SK-N-SH treated with all-trans-retinoic acid at 6 μM for 48 hours (cell line): ENCODE measurements around the gene PTP4A2.
A peak's percentile ranks its signal among the peaks of the same experiment; 100 is the strongest.

Experiments
- ATAC-seq: fragments of 200-7000 bp; cut with Tn5 transposase; 3 replicates; pipeline ENCODE4 v1.9.1; 2020; ENCODE audit warnings: mild to moderate bottlenecking, moderate library complexity
- ARNTL ChIP-seq: fragments of 450-650 bp; formaldehyde crosslinking; IDR thresholded peaks from 2 replicates; pipeline ENCODE4 v1.5.0; 2020; ENCODE audit warnings: low read depth, mild to moderate bottlenecking, moderate library complexity, borderline replicate concordance
- BACH2 ChIP-seq: fragments of 250-450 bp; sonication (Bioruptor Pico); IDR thresholded peaks from 2 replicates; pipeline ENCODE4 v1.9.0; 2021; ENCODE audit warnings: mild to moderate bottlenecking, borderline replicate concordance
- CSDC2 ChIP-seq: fragments of 250-450 bp; sonication (Bioruptor Pico); IDR thresholded peaks from 2 replicates; pipeline ENCODE4 v1.5.0; 2020; ENCODE audit warnings: mild to moderate bottlenecking, moderate library complexity
- ESRRG ChIP-seq: fragments of 250-450 bp; sonication (Bioruptor Pico); IDR thresholded peaks from 2 replicates; pipeline ENCODE4 v1.6.1; 2021; ENCODE audit warnings: mild to moderate bottlenecking
- GLIS3 ChIP-seq: fragments of 250-450 bp; sonication (Bioruptor Pico); IDR thresholded peaks from 2 replicates; pipeline ENCODE4 v1.5.0; 2020; ENCODE audit warnings: mild to moderate bottlenecking, moderate library complexity
- ISL1 ChIP-seq: fragments of 250-450 bp; sonication (Bioruptor Pico); IDR thresholded peaks from 2 replicates; pipeline ENCODE4 v2.1.2; 2022; ENCODE audit warnings: mild to moderate bottlenecking, moderate library complexity
- PPARA ChIP-seq: fragments of 250-450 bp; sonication (Bioruptor Pico); IDR thresholded peaks from 2 replicates; pipeline ENCODE4 v1.5.0; 2020; ENCODE audit warnings: mild to moderate bottlenecking, borderline replicate concordance
- RARB ChIP-seq: fragments of 250-450 bp; sonication (Bioruptor Pico); IDR thresholded peaks from 2 replicates; pipeline ENCODE4 v1.8.0; 2021; ENCODE audit warnings: mild to moderate bottlenecking, moderate library complexity
- SNAI2 ChIP-seq: fragments of 250-450 bp; sonication (Bioruptor Pico); IDR thresholded peaks from 2 replicates; pipeline ENCODE4 v1.5.0; 2020; ENCODE audit warnings: mild to moderate bottlenecking, moderate library complexity
- TCF4 ChIP-seq: fragments of 250-450 bp; sonication (Bioruptor Pico); IDR thresholded peaks from 2 replicates; pipeline ENCODE4 v1.8.0; 2021; ENCODE audit warnings: mild to moderate bottlenecking, moderate library complexity, borderline replicate concordance
- TOX ChIP-seq: fragments of 250-450 bp; sonication (Bioruptor Pico); IDR thresholded peaks from 2 replicates; pipeline ENCODE4 v1.8.0; 2021; ENCODE audit warnings: mild to moderate bottlenecking, moderate library complexity, borderline replicate concordance
- ZC3H10 ChIP-seq: fragments of 250-450 bp; sonication (Bioruptor Pico); IDR thresholded peaks from 2 replicates; pipeline ENCODE4 v1.5.1; 2021; ENCODE audit warnings: mild to moderate bottlenecking, moderate library complexity
- ZFP3 ChIP-seq: fragments of 250-450 bp; sonication (Bioruptor Pico); IDR thresholded peaks from 2 replicates; pipeline ENCODE4 v1.5.0; 2020; ENCODE audit warnings: mild to moderate bottlenecking, moderate library complexity
- ZFP30 ChIP-seq: fragments of 450-650 bp; formaldehyde crosslinking; IDR thresholded peaks from 2 replicates; pipeline ENCODE4 v1.5.0; 2022; ENCODE audit warnings: mild to moderate bottlenecking, moderate library complexity
- ZNF565 ChIP-seq: fragments of 450-650 bp; formaldehyde crosslinking; conservative IDR thresholded peaks from 2 replicates; pipeline ENCODE4 v1.5.0; 2020; ENCODE audit warnings: low read depth, mild to moderate bottlenecking, moderate library complexity
- ZNF70 ChIP-seq: fragments of 450-650 bp; formaldehyde crosslinking; IDR thresholded peaks from 2 replicates; pipeline ENCODE4 v1.5.0; 2020; ENCODE audit warnings: mild to moderate bottlenecking, moderate library complexity
- ZNF8 ChIP-seq: fragments of 450-650 bp; formaldehyde crosslinking; IDR thresholded peaks from 2 replicates; pipeline ENCODE4 v1.5.0; 2020; ENCODE audit warnings: mild to moderate bottlenecking, moderate library complexity
- TF ChIP-seq, protein P1 (sequence below): fragments of 250-450 bp; sonication (Bioruptor Pico); IDR thresholded peaks from 2 replicates; pipeline ENCODE4 v1.8.0; 2021; ENCODE audit warnings: low read depth, mild to moderate bottlenecking, moderate library complexity, borderline replicate concordance
- TF ChIP-seq, protein P2 (sequence below): fragments of 250-450 bp; sonication (Bioruptor Pico); IDR thresholded peaks from 2 replicates; pipeline ENCODE4 v1.5.1; 2021; ENCODE audit warnings: mild to moderate bottlenecking, moderate library complexity
- TF ChIP-seq, protein P3 (sequence below): fragments of 250-450 bp; sonication (Bioruptor Pico); IDR thresholded peaks from 2 replicates; pipeline ENCODE4 v1.8.0; 2020; ENCODE audit warnings: mild to moderate bottlenecking, moderate library complexity, borderline replicate concordance
- TF ChIP-seq, protein P4 (sequence below): fragments of 250-450 bp; sonication (Bioruptor Pico); IDR thresholded peaks from 2 replicates; pipeline ENCODE4 v1.5.0; 2020; ENCODE audit warnings: mild to moderate bottlenecking, moderate library complexity

The PTP4A2 gene

DNA sequence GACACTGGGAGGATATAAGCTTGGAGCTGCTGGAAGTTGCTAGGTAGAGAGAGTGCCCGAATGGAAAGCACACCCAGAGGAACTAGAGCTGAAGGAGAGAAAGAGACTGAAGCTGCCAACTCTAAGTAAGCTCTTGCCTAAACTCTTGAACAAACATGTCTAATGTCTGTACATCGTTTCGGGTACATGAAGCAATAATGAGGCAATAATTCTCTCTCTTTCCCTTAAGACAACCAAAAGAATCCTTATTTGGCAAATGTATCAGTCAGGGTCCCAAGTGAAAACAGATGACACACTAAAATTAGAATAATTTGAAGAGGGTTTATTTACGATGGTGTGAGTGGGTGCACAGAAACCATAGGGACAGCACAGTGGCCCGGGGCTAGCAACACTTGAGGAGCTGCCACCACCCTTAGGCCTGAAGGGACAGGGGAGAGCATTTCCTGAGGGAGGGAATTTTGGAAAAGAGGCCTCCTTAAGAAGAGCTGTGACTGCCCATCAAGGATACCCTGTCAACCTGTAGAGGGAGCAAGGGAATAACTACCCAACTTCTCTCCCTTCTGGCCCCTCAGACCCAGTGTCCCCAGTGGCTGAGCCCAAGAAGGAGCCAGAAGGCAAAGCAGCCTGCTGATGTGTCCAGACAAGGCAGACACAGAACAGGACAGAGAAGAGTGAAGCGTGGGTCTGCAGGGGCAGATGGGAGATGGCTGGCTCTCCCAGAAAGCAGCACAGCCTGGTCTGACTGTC, 39.4 kb upstream of the PTP4A2 start:
- peak; percentile 94 for ATAC-seq
- TF ChIP-seq ZNF8 (CRISPR knock-in tag), result no peak

DNA sequence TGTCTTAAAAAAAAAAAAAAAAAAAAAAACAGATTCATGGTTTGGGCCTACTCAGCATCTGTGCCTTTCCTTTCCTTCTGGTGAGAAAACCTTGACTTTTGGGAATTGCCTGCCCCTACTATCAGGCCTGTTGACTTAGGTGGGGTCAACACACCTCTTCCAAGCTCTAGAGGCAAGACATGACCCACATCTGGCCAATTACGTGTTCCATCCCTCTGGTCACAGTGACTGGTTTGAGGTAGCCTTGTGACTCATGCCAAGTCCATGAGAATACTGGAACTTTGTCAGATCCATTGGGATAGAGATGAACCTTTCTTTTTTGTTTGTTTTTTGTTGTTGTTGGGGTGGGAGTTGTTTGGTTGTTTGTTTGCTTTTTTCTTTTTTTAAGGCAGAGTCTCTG, 38.2 kb upstream of the PTP4A2 start:
- ATAC-seq, result no peak
- TF ChIP-seq ESRRG, result no peak
- TF ChIP-seq, protein P1, sequence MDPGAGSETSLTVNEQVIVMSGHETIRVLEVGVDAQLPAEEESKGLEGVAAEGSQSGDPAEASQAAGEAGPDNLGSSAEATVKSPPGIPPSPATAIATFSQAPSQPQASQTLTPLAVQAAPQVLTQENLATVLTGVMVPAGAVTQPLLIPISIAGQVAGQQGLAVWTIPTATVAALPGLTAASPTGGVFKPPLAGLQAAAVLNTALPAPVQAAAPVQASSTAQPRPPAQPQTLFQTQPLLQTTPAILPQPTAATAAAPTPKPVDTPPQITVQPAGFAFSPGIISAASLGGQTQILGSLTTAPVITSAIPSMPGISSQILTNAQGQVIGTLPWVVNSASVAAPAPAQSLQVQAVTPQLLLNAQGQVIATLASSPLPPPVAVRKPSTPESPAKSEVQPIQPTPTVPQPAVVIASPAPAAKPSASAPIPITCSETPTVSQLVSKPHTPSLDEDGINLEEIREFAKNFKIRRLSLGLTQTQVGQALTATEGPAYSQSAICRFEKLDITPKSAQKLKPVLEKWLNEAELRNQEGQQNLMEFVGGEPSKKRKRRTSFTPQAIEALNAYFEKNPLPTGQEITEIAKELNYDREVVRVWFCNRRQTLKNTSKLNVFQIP, result no peak
- no peak for TF ChIP-seq RARB (CRISPR knock-in tag)
- no peak for TF ChIP-seq CSDC2
- no peak for TF ChIP-seq ISL1
- TF ChIP-seq ZC3H10, result no peak
- TF ChIP-seq, protein P2, sequence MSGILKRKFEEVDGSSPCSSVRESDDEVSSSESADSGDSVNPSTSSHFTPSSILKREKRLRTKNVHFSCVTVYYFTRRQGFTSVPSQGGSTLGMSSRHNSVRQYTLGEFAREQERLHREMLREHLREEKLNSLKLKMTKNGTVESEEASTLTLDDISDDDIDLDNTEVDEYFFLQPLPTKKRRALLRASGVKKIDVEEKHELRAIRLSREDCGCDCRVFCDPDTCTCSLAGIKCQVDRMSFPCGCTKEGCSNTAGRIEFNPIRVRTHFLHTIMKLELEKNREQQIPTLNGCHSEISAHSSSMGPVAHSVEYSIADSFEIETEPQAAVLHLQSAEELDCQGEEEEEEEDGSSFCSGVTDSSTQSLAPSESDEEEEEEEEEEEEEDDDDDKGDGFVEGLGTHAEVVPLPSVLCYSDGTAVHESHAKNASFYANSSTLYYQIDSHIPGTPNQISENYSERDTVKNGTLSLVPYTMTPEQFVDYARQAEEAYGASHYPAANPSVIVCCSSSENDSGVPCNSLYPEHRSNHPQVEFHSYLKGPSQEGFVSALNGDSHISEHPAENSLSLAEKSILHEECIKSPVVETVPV (CRISPR knock-in tag), result no peak
- TF ChIP-seq PPARA, result no peak
- TF ChIP-seq ZNF70 (CRISPR knock-in tag), result no peak
- TF ChIP-seq GLIS3 (CRISPR knock-in tag), result no peak
- no peak for TF ChIP-seq BACH2

DNA sequence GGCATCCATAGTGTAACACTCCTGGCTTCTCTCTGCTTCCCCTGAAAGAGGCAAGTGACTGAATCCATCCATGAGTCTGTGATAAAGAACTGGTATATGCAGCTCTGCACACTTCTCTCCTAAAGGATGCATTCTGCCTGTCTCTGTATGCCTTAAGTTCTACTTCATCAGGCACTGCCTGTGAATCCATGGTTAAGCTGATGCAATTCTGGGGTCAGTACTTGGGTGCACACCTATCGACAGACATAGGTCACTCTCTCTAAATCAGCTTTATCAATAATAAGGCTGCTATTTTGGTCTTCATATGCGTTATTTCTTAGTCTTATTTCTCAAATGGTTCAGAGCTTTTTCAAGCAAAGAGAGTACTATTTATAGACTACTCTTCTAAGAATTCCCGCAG, 32.7 kb upstream of the PTP4A2 start:
- ATAC-seq, result no peak
- TF ChIP-seq SNAI2 (CRISPR knock-in tag) (no peak), ESRRG (no peak), BACH2 (no peak), RARB (CRISPR knock-in tag) (no peak), ZFP30 (CRISPR knock-in tag) (no peak)
- TF ChIP-seq, protein P3, sequence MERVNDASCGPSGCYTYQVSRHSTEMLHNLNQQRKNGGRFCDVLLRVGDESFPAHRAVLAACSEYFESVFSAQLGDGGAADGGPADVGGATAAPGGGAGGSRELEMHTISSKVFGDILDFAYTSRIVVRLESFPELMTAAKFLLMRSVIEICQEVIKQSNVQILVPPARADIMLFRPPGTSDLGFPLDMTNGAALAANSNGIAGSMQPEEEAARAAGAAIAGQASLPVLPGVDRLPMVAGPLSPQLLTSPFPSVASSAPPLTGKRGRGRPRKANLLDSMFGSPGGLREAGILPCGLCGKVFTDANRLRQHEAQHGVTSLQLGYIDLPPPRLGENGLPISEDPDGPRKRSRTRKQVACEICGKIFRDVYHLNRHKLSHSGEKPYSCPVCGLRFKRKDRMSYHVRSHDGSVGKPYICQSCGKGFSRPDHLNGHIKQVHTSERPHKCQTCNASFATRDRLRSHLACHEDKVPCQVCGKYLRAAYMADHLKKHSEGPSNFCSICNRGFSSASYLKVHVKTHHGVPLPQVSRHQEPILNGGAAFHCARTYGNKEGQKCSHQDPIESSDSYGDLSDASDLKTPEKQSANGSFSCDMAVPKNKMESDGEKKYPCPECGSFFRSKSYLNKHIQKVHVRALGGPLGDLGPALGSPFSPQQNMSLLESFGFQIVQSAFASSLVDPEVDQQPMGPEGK (CRISPR knock-in tag), result no peak
- TF ChIP-seq, protein P2 (CRISPR knock-in tag), result no peak

DNA sequence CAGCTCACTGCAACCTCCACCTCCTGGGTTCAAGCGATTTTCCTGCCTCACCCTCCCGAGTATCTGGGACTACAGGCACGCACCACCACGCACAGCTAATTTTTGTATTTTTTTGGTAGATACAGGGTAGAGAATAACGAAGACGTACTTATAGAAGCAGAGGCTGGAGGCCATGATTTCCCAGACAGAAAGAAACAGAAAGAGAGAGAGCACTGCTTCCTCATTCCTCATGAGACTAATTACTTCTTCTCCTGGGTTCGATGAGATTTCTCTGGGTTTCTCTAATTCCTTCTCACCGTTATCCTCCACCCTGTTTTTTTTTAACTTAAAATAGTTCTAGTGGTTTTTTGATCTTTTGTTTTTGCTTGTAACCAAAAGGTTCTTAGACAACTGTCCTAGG, 23.4 kb upstream of the PTP4A2 start:
- ATAC-seq, result no peak
- TF ChIP-seq RARB (CRISPR knock-in tag), result no peak
- TF ChIP-seq ZNF8 (CRISPR knock-in tag), result no peak
- no peak for TF ChIP-seq ZFP30 (CRISPR knock-in tag)
- TF ChIP-seq, protein P3 (CRISPR knock-in tag), result no peak
- TF ChIP-seq BACH2, result no peak
- TF ChIP-seq, protein P4, sequence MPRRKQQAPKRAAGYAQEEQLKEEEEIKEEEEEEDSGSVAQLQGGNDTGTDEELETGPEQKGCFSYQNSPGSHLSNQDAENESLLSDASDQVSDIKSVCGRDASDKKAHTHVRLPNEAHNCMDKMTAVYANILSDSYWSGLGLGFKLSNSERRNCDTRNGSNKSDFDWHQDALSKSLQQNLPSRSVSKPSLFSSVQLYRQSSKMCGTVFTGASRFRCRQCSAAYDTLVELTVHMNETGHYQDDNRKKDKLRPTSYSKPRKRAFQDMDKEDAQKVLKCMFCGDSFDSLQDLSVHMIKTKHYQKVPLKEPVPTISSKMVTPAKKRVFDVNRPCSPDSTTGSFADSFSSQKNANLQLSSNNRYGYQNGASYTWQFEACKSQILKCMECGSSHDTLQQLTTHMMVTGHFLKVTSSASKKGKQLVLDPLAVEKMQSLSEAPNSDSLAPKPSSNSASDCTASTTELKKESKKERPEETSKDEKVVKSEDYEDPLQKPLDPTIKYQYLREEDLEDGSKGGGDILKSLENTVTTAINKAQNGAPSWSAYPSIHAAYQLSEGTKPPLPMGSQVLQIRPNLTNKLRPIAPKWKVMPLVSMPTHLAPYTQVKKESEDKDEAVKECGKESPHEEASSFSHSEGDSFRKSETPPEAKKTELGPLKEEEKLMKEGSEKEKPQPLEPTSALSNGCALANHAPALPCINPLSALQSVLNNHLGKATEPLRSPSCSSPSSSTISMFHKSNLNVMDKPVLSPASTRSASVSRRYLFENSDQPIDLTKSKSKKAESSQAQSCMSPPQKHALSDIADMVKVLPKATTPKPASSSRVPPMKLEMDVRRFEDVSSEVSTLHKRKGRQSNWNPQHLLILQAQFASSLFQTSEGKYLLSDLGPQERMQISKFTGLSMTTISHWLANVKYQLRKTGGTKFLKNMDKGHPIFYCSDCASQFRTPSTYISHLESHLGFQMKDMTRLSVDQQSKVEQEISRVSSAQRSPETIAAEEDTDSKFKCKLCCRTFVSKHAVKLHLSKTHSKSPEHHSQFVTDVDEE (CRISPR knock-in tag), result no peak
- TF ChIP-seq PPARA, result no peak
- TF ChIP-seq, protein P1, result no peak
- TF ChIP-seq ZNF565 (CRISPR knock-in tag), result no peak
- TF ChIP-seq CSDC2, result no peak
- no peak for TF ChIP-seq ZFP3 (CRISPR knock-in tag)
- no peak for TF ChIP-seq TOX
- no peak for TF ChIP-seq GLIS3 (CRISPR knock-in tag)
- no peak for TF ChIP-seq TCF4 (CRISPR knock-in tag)
- TF ChIP-seq, protein P2 (CRISPR knock-in tag), result no peak
- no peak for TF ChIP-seq ARNTL (CRISPR knock-in tag)
